HG02938 (cell line): ENCODE measurements around the gene SMPDL3A.
"Not testable (repeated sequence)": the region's sequence is repeated elsewhere in the genome, so short reads cannot be mapped to it uniquely, and the experiment has no call there.

Experiments used
- ATAC-seq: cut with Tn5 transposase; IDR thresholded peaks from one replicate; pipeline ENCODE4 v1.9.1; 2021; ENCODE audit warnings: mild to moderate bottlenecking, moderate library complexity; ENCODE audit not compliant: unreplicated experiment

The SMPDL3A gene

GRCh38 chr6:122789182-122790027 lies at the start of gene SMPDL3A:
TSS of gene SMPDL3A (plus strand) at chr6:122789258. CDS start at chr6:122789347, 89 bp downstream.
- peak; percentile 62 for ATAC-seq

- ATAC-seq, result no peak
Observed at GRCh38 chr6:122740091-122740490, 49.0 kb upstream of the SMPDL3A start.

- no peak for ATAC-seq
Observed at GRCh38 chr6:122740936-122741335, 48.1 kb upstream of the SMPDL3A start.

GRCh38 chr6:122744247-122744646 lies 44.8 kb upstream of the SMPDL3A start:
- not testable (repeated sequence) for ATAC-seq

- not testable (repeated sequence) for ATAC-seq
Observed at GRCh38 chr6:122744856-122745255, 44.2 kb upstream of the SMPDL3A start.

- no peak for ATAC-seq
Observed at GRCh38 chr6:122746688-122747087, 42.4 kb upstream of the SMPDL3A start.

- ATAC-seq, result no peak
Observed at GRCh38 chr6:122747573-122747972, 41.5 kb upstream of the SMPDL3A start.

- not testable (repeated sequence) for ATAC-seq
Observed at GRCh38 chr6:122748945-122749344, 40.1 kb upstream of the SMPDL3A start.

- ATAC-seq, result no peak
Observed at GRCh38 chr6:122749451-122750050, 39.5 kb upstream of the SMPDL3A start.

- peak; percentile 86 for ATAC-seq
Observed at GRCh38 chr6:122751326-122751725, 37.7 kb upstream of the SMPDL3A start.

- peak; percentile 17 for ATAC-seq
Observed at GRCh38 chr6:122752459-122752858, 36.6 kb upstream of the SMPDL3A start.

- no peak for ATAC-seq
Observed at GRCh38 chr6:122753000-122753687, 35.9 kb upstream of the SMPDL3A start.

GRCh38 chr6:122753688-122754056 lies 35.4 kb upstream of the SMPDL3A start:
- no peak for ATAC-seq

GRCh38 chr6:122754191-122754731 lies 34.8 kb upstream of the SMPDL3A start:
- ATAC-seq, result no peak

GRCh38 chr6:122755901-122756300 lies 33.2 kb upstream of the SMPDL3A start:
- ATAC-seq, result no peak

- ATAC-seq, result peak; percentile 100
Observed at GRCh38 chr6:122758927-122759334, 30.1 kb upstream of the SMPDL3A start.

GRCh38 chr6:122760330-122760729 lies 28.7 kb upstream of the SMPDL3A start:
- ATAC-seq, result no peak

GRCh38 chr6:122766256-122766655 lies 22.8 kb upstream of the SMPDL3A start:
- ATAC-seq, result no peak

- ATAC-seq, result no peak
Observed at GRCh38 chr6:122770835-122771601, 18.0 kb upstream of the SMPDL3A start.

- no peak for ATAC-seq
Observed at GRCh38 chr6:122772724-122773415, 16.2 kb upstream of the SMPDL3A start.
